HepG2 (cell line): ENCODE measurements around the gene OR10X1.

ENCODE experiments used
- CTCF ChIP-seq: sonication (generic); formaldehyde crosslinking; IDR thresholded peaks from 2 replicates; pipeline ENCODE4 v1.5.0; 2020; ENCODE audit warnings: mild to moderate bottlenecking, missing genetic modification reagents, moderate library complexity
- GABPA ChIP-seq, 2 experiments: IDR thresholded peaks; 2 replicates each; pipeline ENCODE4 v1.6.1; 2011 to 2016; ENCODE audit warnings: low read depth in 2 of 2, low read length in 1 of 2, missing biosample characterization in 1 of 2, missing genetic modification characterization in 1 of 2
- GLI4 ChIP-seq: sonication (generic); formaldehyde crosslinking; IDR thresholded peaks from 2 replicates; pipeline ENCODE4 v1.5.1; 2020; ENCODE audit warnings: missing genetic modification reagents, mild to moderate bottlenecking, moderate library complexity, borderline replicate concordance
- GRHL1 ChIP-seq: sonication (generic); formaldehyde crosslinking; conservative IDR thresholded peaks from 2 replicates; pipeline ENCODE4 v1.8.0; 2022; ENCODE audit warnings: missing genetic modification reagents
- HDAC6 ChIP-seq: fragments of 200-600 bp; sonication (generic); IDR thresholded peaks from 2 replicates; pipeline ENCODE4 v1.7.0; 2017; ENCODE audit warnings: mild to moderate bottlenecking, antibody characterized with exemption, low read length, low read depth
- JUN ChIP-seq: sonication (generic); formaldehyde crosslinking; IDR thresholded peaks from 2 replicates; pipeline ENCODE4 v1.4.0; 2020; ENCODE audit warnings: mild to moderate bottlenecking, missing genetic modification reagents
- MXI1 ChIP-seq: IDR thresholded peaks from 3 replicates; pipeline ENCODE4 v1.6.1; 2012; ENCODE audit warnings: low read depth, low read length, inconsistent platforms, borderline replicate concordance
- POLR2A ChIP-seq, 2 experiments: IDR thresholded peaks; 2 replicates each; pipeline ENCODE4 v1.6.1; 2011; ENCODE audit warnings: low read depth in 2 of 2, low read length in 2 of 2, mild to moderate bottlenecking in 1 of 2, moderate library complexity in 1 of 2; ENCODE audit not compliant: insufficient read depth in 1 of 2
- RELA ChIP-seq: sonication (generic); formaldehyde crosslinking; IDR thresholded peaks from 2 replicates; pipeline ENCODE4 v1.4.0; 2020; ENCODE audit warnings: missing genetic modification reagents
- REST ChIP-seq, 2 experiments: IDR thresholded peaks; 2 replicates each; pipeline ENCODE4 v1.6.1; 2011 to 2012; ENCODE audit warnings: low read length in 2 of 2, borderline replicate concordance in 1 of 2, low read depth in 1 of 2, mild to moderate bottlenecking in 1 of 2, moderate library complexity in 1 of 2
- SAFB2 ChIP-seq: sonication (generic); formaldehyde crosslinking; IDR thresholded peaks from 2 replicates; pipeline ENCODE4 v1.5.1; 2020; ENCODE audit warnings: missing genetic modification reagents, low read depth, mild to moderate bottlenecking, borderline replicate concordance
- SMC3 ChIP-seq: IDR thresholded peaks from 2 replicates; pipeline ENCODE4 v1.6.1; 2011; ENCODE audit warnings: low read length, improper control_type of control experiment
- TARDBP ChIP-seq: sonication (generic); formaldehyde crosslinking; IDR thresholded peaks from 2 replicates; pipeline ENCODE4 v1.8.0; 2022; ENCODE audit warnings: mild to moderate bottlenecking, missing genetic modification reagents
- TF ChIP-seq, protein P1 (sequence below): sonication (generic); formaldehyde crosslinking; IDR thresholded peaks from 2 replicates; pipeline ENCODE4 v1.5.0; 2020; ENCODE audit warnings: missing genetic modification reagents

DNA sequence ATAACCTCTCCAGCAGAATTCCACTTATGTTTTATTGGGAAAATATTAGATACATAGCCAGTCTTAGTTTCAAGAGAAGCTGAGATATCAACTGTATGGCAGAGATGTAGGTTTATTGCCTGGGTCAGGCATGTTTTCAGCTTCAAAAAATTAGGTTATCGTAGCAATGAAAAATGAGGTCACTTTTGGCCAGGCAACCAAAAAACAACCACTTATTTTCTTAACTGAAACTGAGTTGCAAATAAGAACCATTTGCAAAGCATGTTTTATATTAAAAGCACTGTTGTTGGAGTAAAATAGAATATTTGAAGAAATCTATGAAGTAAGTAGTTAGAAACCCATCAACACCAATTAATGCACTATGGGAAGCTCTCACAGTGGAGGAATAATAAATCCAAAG, 20.0 kb downstream of the OR10X1 start:
- no peak for TF ChIP-seq RELA
- TF ChIP-seq SMC3 = no peak
- TF ChIP-seq CTCF (CRISPR knock-in tag) = no peak
- no peak for TF ChIP-seq MXI1
- no peak for TF ChIP-seq GABPA (IDR thresholded peaks at IDR 0.05; ENCODE audit: low read depth, low read length)
- TF ChIP-seq GABPA (CRISPR knock-in tag; IDR thresholded peaks at IDR 0.05; ENCODE audit: low read depth) = no peak
- no peak for TF ChIP-seq REST (IDR thresholded peaks at IDR 0.05; ENCODE audit: borderline replicate concordance in 1 of 2, low read depth in 1 of 2, low read length in 2 of 2)
- no peak for TF ChIP-seq HDAC6
- TF ChIP-seq GLI4 = no peak
- no peak for TF ChIP-seq SAFB2 (CRISPR knock-in tag)
- TF ChIP-seq, protein P1, sequence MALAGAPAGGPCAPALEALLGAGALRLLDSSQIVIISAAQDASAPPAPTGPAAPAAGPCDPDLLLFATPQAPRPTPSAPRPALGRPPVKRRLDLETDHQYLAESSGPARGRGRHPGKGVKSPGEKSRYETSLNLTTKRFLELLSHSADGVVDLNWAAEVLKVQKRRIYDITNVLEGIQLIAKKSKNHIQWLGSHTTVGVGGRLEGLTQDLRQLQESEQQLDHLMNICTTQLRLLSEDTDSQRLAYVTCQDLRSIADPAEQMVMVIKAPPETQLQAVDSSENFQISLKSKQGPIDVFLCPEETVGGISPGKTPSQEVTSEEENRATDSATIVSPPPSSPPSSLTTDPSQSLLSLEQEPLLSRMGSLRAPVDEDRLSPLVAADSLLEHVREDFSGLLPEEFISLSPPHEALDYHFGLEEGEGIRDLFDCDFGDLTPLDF (CRISPR knock-in tag) = no peak
- no peak for TF ChIP-seq JUN (CRISPR knock-in tag)
- no peak for TF ChIP-seq GRHL1 (CRISPR knock-in tag)
- TF ChIP-seq TARDBP (CRISPR knock-in tag) = no peak
- no peak for TF ChIP-seq POLR2A (IDR thresholded peaks at IDR 0.05; ENCODE audit: insufficient read depth in 1 of 2, low read depth in 2 of 2, low read length in 2 of 2)
